Natural killer cell treated with Interleukin-12 subunit alpha and Interleukin-12 subunit beta and Interleukin-15 and Interleukin-18, amount 100 ng/mL, for 72 hours (primary cell): Measurements from ENCODE around the gene SNRPA1. TPM values are rescaled to one million over a fixed set of nuclear protein-coding genes. Genes with fewer than 3 reads are reported as not detected.
A peak's percentile ranks its signal among the peaks of the same experiment; 100 is the strongest.
"Not testable (repeated sequence)": the region's sequence is repeated elsewhere in the genome, so short reads cannot be mapped to it uniquely, and the experiment has no call there.

ENCODE experiments used
- ATAC-seq, 2 donors: fragments of 150-1000 bp; cut with Tn5 transposase in 1 of 2; sonication (Bioruptor Pico), chemical (Tn5 transposase) in 1 of 2; 2 replicates each; pipeline ENCODE4 v1.10.0; 2021
- DNase-seq: peaks from one replicate; pipeline ENCODE4 v3.0.0; 2022; ENCODE audit warnings: low spot score
- H3K27ac Mint-ChIP-seq, 2 donors: 1 replicate in 1 of 2; 2 replicates in 1 of 2; pipeline ENCODE4 v1.8.0; 2022; ENCODE audit warnings: mixed read lengths in 2 of 2, mild to moderate bottlenecking in 1 of 2, moderate library complexity in 1 of 2
- H3K27me3 Mint-ChIP-seq, 2 donors: 1 replicate in 1 of 2; 2 replicates in 1 of 2; pipeline ENCODE4 v1.8.0; 2022; ENCODE audit warnings: mixed read lengths in 2 of 2
- H3K36me3 Mint-ChIP-seq: one replicate; pipeline ENCODE4 v1.8.0; 2022; ENCODE audit warnings: mixed read lengths
- H3K4me1 Mint-ChIP-seq, 2 donors: 1 replicate in 1 of 2; 2 replicates in 1 of 2; pipeline ENCODE4 v1.8.0; 2022; ENCODE audit warnings: low read depth in 2 of 2, mixed read lengths in 2 of 2, mild to moderate bottlenecking in 1 of 2
- H3K4me3 Mint-ChIP-seq: one replicate; pipeline ENCODE4 v1.8.0; 2022; ENCODE audit warnings: mixed read lengths
- H3K9me3 Mint-ChIP-seq: 2 replicates; pipeline ENCODE4 v1.8.0; 2022; ENCODE audit warnings: mixed read lengths
- total RNA-seq, 2 donors: library from RNA; stranded (reverse); gene quantifications; one replicate each; pipeline ENCODE4 v1.2.3, GENCODE V29; 2022

Gene SNRPA1
- total RNA-seq: 100 to 1,000 TPM; 114 to 161 TPM

DNA sequence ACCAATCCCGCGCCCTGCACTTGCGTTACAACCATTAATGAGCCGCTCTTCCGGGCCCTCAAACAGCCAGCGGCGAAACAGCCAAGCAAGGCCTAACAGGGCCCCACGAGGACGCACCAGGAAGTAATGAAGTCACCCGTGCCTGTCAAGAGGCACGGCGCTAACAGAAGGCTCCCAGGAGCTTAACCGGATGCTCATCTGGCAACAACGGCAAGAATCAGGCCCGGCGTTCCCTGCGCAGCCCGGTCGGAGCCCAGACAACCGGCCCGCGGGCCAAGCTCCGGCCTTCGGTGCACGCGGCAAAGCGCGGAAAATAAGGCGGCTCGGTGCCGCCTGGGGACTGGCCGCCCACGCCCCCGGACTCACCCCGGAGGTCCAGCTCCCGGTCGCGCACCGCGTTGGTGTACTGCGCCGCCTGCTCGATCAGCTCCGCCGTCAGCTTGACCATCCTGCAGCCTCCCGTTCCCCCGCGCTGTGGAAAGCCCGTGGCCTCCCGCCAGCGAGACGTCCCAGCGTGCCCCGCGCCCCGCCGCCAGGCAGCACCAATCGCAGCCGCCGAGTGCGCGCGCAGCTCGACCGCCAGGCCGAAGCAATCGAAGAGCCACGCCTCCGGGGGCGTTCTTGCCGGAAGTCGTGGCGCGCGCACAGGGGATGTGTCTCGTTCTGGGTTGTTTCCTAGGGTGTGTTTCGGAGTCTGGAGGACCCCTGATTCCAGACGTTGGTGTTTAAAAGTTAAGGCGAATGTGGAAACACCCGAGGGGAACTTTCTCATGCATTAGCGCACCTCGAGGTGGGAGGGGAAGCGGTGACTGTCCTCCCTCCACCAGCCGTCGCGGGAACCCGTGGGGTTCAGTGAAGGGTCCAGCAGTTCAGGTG is at the start of gene SNRPA1:
TSS of gene SNRPA1 (minus strand) at position 518 of the 876 bp plus-strand sequence. CDS start at position 448, 70 bp downstream.
- Mint-ChIP-seq H3K27me3 (no peaks in the 10 kb centered on the region), H3K9me3 (no peaks in the 10 kb centered on the region), H3K4me1 (peaks cover 28 to 35% of the 10 kb centered on the region in 2 donors), H3K27ac (peak within 1 kb of the TSS; percentile 97 to 98), H3K36me3 (peaks cover 21% of the 10 kb centered on the region), H3K4me3 (peak within 1 kb of the TSS; percentile 98)
- peak; percentile 99 for DNase-seq
- ATAC-seq: peak; percentile 94 to 96

DNA sequence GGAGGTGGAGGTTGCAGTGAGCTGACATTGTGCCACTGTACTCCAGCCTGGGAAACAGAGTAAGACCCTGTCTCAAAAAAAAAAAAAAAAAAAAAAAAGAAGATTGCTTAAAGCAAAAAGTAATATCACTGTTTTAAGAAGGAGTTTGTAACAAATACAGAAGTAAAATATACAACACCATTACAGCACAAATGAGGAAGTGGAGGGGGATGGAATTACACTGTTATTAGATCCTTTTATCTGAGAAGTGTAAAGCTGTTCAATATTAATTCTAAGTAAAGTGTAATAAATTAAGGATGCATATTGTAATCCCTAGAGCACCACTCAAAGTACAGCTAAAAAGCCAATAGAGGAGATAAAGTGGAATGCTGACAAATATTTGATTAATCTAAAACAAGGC is 47.0 kb upstream of the SNRPA1 start:
- ATAC-seq: no peak
- Mint-ChIP-seq H3K4me3 (no peak overlapping the region), H3K27ac (no peak overlapping the region), H3K9me3 (no peaks in the 10 kb centered on the region), H3K27me3 (peaks cover 25 to 36% of the 10 kb centered on the region in 2 donors), H3K36me3 (peaks cover 4% of the 10 kb centered on the region), H3K4me1 (no peaks in the 10 kb centered on the region)
- no peak for DNase-seq

DNA sequence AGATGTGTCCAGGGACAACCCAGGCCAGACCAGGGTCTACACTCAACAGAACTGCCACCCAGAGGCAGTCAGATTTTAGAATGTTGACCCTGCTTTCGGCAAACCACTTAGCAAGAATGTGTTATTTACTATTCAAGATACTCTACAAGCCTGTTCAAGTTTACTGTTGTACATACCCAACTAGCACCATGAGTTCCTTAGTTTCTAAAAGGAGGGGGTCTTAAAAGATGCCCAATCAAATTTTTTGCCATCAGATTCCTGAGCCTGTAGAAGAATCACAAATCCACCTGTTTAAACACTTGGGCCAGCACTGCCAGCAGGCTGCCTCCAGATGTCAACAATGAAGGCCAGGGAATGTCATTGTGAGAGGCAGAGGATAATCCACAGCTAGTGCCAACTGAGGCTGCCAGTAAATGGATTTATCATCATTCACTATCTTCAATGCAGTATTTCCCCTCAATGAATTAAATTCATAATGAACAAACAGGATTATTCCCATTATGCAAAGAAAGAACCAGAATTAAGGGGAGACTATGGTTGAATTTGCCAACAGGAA is 43.5 kb upstream of the SNRPA1 start:
- no peaks in the 10 kb centered on the region for H3K9me3 Mint-ChIP-seq
- H3K27me3 Mint-ChIP-seq: peaks cover 15 to 16% of the 10 kb centered on the region in 2 donors
- ATAC-seq (no peak), DNase-seq (no peak)
- peaks cover 6% of the 10 kb centered on the region for H3K36me3 Mint-ChIP-seq
- peaks cover 6 to 12% of the 10 kb centered on the region in 2 donors for H3K4me1 Mint-ChIP-seq
- no peak overlapping the region for H3K4me3 Mint-ChIP-seq
- no peak overlapping the region for H3K27ac Mint-ChIP-seq

GRCh38 chr15:101337976-101338375 is 42.9 kb upstream of the SNRPA1 start:
- peaks cover 3% of the 10 kb centered on the region for H3K9me3 Mint-ChIP-seq
- peaks cover 10 to 13% of the 10 kb centered on the region in 2 donors for H3K27me3 Mint-ChIP-seq
- H3K27ac Mint-ChIP-seq: no peak overlapping the region
- ATAC-seq (no peak), DNase-seq (no peak)
- peaks cover 11 to 18% of the 10 kb centered on the region in 2 donors for H3K4me1 Mint-ChIP-seq
- no peak overlapping the region for H3K4me3 Mint-ChIP-seq
- peaks cover 10% of the 10 kb centered on the region for H3K36me3 Mint-ChIP-seq

DNA sequence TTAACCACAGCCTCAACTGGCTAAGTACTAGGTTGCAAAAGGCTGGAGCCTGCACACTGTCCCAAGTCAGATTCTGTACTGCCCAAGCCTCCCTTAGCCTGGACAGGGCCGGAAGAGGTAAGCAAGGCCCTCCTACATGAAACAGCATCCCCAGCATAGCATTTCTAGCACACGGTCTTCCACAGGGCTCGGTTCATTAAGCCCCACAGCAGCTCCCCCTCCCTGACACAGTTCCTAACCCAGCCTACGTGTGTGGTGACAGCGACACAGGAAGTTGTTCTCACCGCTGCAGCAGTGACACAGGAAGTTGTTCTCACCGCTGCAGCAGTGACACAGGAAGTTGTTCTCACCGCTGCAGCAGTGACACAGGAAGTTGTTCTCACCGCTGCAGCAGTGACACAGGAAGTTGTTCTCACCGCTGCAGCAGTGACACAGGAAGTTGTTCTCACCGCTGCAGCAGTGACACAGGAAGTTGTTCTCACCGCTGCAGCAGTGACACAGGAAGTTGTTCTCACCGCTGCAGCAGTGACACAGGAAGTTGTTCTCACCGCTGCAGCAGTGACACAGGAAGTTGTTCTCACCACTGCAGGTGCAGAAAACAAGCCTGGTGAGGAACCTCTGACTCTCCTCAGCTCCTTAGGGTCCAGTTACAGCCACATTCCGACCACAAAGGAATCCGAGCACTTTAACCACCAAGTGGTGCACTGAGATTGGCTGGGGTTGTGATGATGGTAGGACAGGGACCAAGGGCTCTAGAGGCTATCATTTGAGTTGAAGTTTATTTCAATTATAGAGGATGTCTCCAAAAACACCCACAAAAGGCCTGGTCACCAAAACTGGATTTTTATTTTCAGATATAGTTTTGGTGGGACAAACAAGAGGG is 39.1 kb upstream of the SNRPA1 start:
- peak; percentile 92 to 94 for ATAC-seq
- peak overlapping the region; percentile 69 for H3K4me3 Mint-ChIP-seq
- peak overlapping the region; percentile 76 to 86 for H3K27ac Mint-ChIP-seq
- H3K27me3 Mint-ChIP-seq: peaks cover 7 to 14% of the 10 kb centered on the region in 2 donors
- not testable (repeated sequence) for H3K9me3 Mint-ChIP-seq, H3K36me3 Mint-ChIP-seq
- peak; percentile 81 for DNase-seq
- peaks cover 17 to 24% of the 10 kb centered on the region in 2 donors for H3K4me1 Mint-ChIP-seq

GRCh38 chr15:101332061-101332467 is 37.0 kb upstream of the SNRPA1 start:
- DNase-seq: no peak

GRCh38 chr15:101329867-101330380 is 34.9 kb upstream of the SNRPA1 start:
- H3K27ac Mint-ChIP-seq: no peak overlapping the region
- ATAC-seq: no peak
- no peak overlapping the region for H3K4me3 Mint-ChIP-seq
- peaks cover 3% of the 10 kb centered on the region for H3K9me3 Mint-ChIP-seq
- DNase-seq: no peak
- peaks cover 6% of the 10 kb centered on the region for H3K36me3 Mint-ChIP-seq
- H3K4me1 Mint-ChIP-seq: peaks cover 14 to 20% of the 10 kb centered on the region in 2 donors
- H3K27me3 Mint-ChIP-seq: peaks cover 5 to 6% of the 10 kb centered on the region in 2 donors

More at GRCh38 chr15:101332061-101332467, 37.0 kb upstream of the SNRPA1 start:
- Mint-ChIP-seq H3K36me3 (peaks cover 6% of the 10 kb centered on the region), H3K4me3 (no peak overlapping the region), H3K27ac (peak overlapping the region; percentile 76 to 86), H3K4me1 (peaks cover 17 to 24% of the 10 kb centered on the region in 2 donors), H3K9me3 (peaks cover 3% of the 10 kb centered on the region), H3K27me3 (peaks cover 0 to 5% of the 10 kb centered on the region in 2 donors)
- no peak for ATAC-seq

GRCh38 chr15:101329309-101329863 is 34.3 kb upstream of the SNRPA1 start:
- Mint-ChIP-seq H3K27ac (no peak overlapping the region), H3K27me3 (peaks cover 5 to 6% of the 10 kb centered on the region in 2 donors), H3K9me3 (peaks cover 3% of the 10 kb centered on the region), H3K4me1 (peaks cover 14 to 16% of the 10 kb centered on the region in 2 donors), H3K36me3 (peaks cover 6% of the 10 kb centered on the region), H3K4me3 (no peak overlapping the region)
- DNase-seq: no peak
- no peak for ATAC-seq

- Mint-ChIP-seq H3K36me3 (no peaks in the 10 kb centered on the region), H3K4me1 (peaks cover 6% of the 10 kb centered on the region in 2 donors), H3K9me3 (no peaks in the 10 kb centered on the region), H3K27ac (no peak overlapping the region), H3K4me3 (no peak overlapping the region), H3K27me3 (peaks cover 5 to 6% of the 10 kb centered on the region in 2 donors)
- no peak for ATAC-seq
- DNase-seq: no peak
These were observed 33.0 kb upstream of the SNRPA1 start for GRCh38 chr15:101328001-101328400.

- Mint-ChIP-seq H3K27me3 (peaks cover 5 to 6% of the 10 kb centered on the region in 2 donors), H3K36me3 (no peaks in the 10 kb centered on the region), H3K4me1 (peaks cover 0 to 3% of the 10 kb centered on the region in 2 donors), H3K4me3 (no peak overlapping the region), H3K9me3 (no peaks in the 10 kb centered on the region), H3K27ac (no peak overlapping the region)
- DNase-seq: no peak
- no peak for ATAC-seq
These were observed 32.2 kb upstream of the SNRPA1 start for GRCh38 chr15:101327147-101327740.

DNA sequence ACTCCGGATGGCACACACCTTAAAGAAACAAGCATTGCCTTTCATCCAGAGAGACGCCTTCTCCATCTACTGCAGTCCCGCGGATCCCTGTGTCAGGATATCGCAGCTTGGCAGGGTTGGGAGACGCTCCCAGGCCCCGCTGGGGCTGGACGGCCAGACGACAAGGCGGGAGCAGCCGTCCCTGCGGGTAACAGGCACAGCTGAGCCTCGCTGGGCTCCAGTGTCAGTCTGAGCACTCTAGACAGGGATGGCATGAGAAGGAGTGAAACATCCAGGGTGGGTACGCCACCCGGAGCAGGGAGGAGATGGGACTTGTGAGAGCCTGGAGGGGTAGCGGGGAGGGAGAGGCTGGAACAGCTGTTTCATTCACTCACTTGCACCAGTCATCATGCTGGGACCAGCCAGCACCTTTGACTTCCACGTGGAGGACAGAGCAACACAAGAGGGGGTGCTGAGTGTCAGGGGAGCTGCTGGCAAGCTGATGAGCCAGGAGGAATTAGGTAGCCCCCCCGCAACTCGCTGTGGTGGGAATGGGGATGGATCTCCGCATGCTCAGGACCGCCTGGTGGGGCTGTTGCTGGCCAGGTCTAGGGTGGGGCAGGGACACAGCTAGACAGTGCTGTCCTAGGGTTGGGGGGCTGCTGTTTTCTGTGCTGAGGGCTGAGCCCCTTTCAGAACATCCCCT is 31.6 kb upstream of the SNRPA1 start:
- no peak for DNase-seq
- Mint-ChIP-seq H3K4me1 (peaks cover 4% of the 10 kb centered on the region in 2 donors), H3K4me3 (no peak overlapping the region), H3K36me3 (no peaks in the 10 kb centered on the region), H3K27ac (no peak overlapping the region), H3K27me3 (peaks cover 5 to 6% of the 10 kb centered on the region in 2 donors), H3K9me3 (no peaks in the 10 kb centered on the region)
- ATAC-seq: no peak

GRCh38 chr15:101326026-101326315 is 30.9 kb upstream of the SNRPA1 start:
- Mint-ChIP-seq H3K27me3 (peaks cover 5 to 6% of the 10 kb centered on the region in 2 donors), H3K4me1 (peaks cover 8% of the 10 kb centered on the region in 2 donors), H3K9me3 (no peaks in the 10 kb centered on the region), H3K4me3 (no peak overlapping the region), H3K27ac (no peak overlapping the region), H3K36me3 (no peaks in the 10 kb centered on the region)
- ATAC-seq (no peak), DNase-seq (no peak)
